Right cardiac atrium (tissue), 5 donors: ENCODE measurements around the gene TULP4. TPM values are rescaled to one million over a fixed set of nuclear protein-coding genes. Genes with fewer than 3 reads are reported as not detected.
"Not testable (repeated sequence)": the region's sequence is repeated elsewhere in the genome, so short reads cannot be mapped to it uniquely, and the experiment has no call there.

Experiments
- ATAC-seq, 2 donors: fragments of 200-7000 bp; cut with Tn5 transposase; one replicate each; pipeline versions ENCODE4 v1.8.0 to v1.9.1; 2020; ENCODE audit warnings: moderate library complexity in 2 of 2, mild to moderate bottlenecking in 1 of 2
- DNase-seq, 3 donors: peaks; one replicate each; pipeline ENCODE4 v3.0.0-alpha.2; 2020
- H3K27ac ChIP-seq: one replicate; pipeline ENCODE4 v1.5.1; 2013; ENCODE audit warnings: mild to moderate bottlenecking, low read length, control low read depth, moderate library complexity
- H3K27me3 ChIP-seq: one replicate; pipeline ENCODE4 v1.6.1; 2013; ENCODE audit not compliant: control insufficient read depth, insufficient read depth
- H3K4me1 ChIP-seq: one replicate; pipeline ENCODE4 v1.6.1; 2013; ENCODE audit warnings: low read length; ENCODE audit not compliant: control insufficient read depth, insufficient read depth
- H3K4me3 ChIP-seq: one replicate; pipeline ENCODE4 v1.5.1; 2013; ENCODE audit warnings: low read length, control low read depth
- H3K9me3 ChIP-seq: one replicate; pipeline ENCODE4 v1.6.1; 2013; ENCODE audit warnings: low read length; ENCODE audit not compliant: control insufficient read depth
- WGBS: extraction: QIAGEN DNeasy Blood & Tissue Kit; methylation state at CpG from one replicate; pipeline ENCODE4 v1.1.7; 2013; 5-methylcytosine and 5-hydroxymethylcytosine counted together
- intact Hi-C, 4 donors: fragments of 100-400 bp; cut with DNase I; formaldehyde crosslinking; loops; one replicate each; pipeline versions ENCODE4 v1.11.0 to v1.14.0; 2022 to 2023
- polyA plus RNA-seq: library from polyadenylated mRNA; stranded (reverse); fragments of 200-250 nt; gene quantifications from one replicate; pipeline ENCODE4 v1.2.3, GENCODE V29; 2013
- total RNA-seq, 4 donors: library from RNA; stranded (reverse); fragmentation: NEBNext Ultra II Directional; extraction: Animal tissue kit (Norgen Biotek cat#: 25700); gene quantifications; one replicate each; pipeline ENCODE4 v1.2.1, GENCODE V29; 2021
- donor health status: healthy with polysubstance abuse.
- donor health status: DM: no; HTN: yes; CAD: no.
- donor health status: DM: no; HTN: no; CAD: no.
- donor health status: DM: no; HTN: yes; CAD: no; lungs with severe emphysema.
- donor health status: DM: yes; HTN: yes; CAD: no.

TULP4 gene
- total and polyA plus RNA-seq, 5 donors = 14.7 to 228 (median 171) TPM

GRCh38 chr6:158382491-158382890 is 70.2 kb downstream of the TULP4 start:
- H3K27me3 ChIP-seq = no peaks in the 10 kb centered on the region
- H3K4me3 ChIP-seq = no peak overlapping the region
- H3K9me3 ChIP-seq = no peaks in the 10 kb centered on the region
- intact Hi-C loops = no loop called here
- ATAC-seq (no peak), DNase-seq (no peak)
- 98% methylated on average over 1 of the region's 1 CpG for WGBS
- peaks cover 3% of the 10 kb centered on the region for H3K4me1 ChIP-seq
- no peak overlapping the region for H3K27ac ChIP-seq

- WGBS = 98% methylated on average over 1 of the region's 1 CpG
- Histone ChIP-seq H3K4me3 (no peak overlapping the region), H3K9me3 (no peaks in the 10 kb centered on the region), H3K27me3 (no peaks in the 10 kb centered on the region), H3K4me1 (peaks cover 3% of the 10 kb centered on the region), H3K27ac (no peak overlapping the region)
- DNase-seq = no peak
- no peak for ATAC-seq
- intact Hi-C loops = no loop called here
Measured at GRCh38 chr6:158383057-158383456, 70.8 kb downstream of the TULP4 start.

DNA sequence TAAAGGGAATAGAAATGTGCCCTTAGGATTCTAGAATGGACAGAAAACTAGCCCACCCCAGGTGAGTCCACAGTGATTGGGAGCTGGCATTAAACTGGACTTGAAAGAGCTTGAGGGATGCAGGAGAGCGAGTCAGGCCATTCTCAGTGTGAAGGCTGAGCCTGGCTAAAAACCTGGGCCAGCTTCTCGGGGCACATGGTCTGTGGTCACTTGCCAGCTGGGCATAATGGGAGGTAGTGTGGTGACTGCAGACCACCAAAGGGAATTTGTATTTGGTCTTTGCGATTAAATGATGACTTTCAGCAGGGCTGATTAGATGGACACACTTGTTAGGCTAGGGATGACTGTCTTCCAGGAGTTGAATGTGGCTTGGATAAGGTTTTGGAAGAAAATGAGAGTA is 71.3 kb downstream of the TULP4 start:
- DNase-seq = no peak
- H3K27me3 ChIP-seq = no peaks in the 10 kb centered on the region
- ATAC-seq = no peak
- no peak overlapping the region for H3K27ac ChIP-seq
- intact Hi-C loops = no loop called here
- no peak overlapping the region for H3K4me3 ChIP-seq
- peaks cover 3% of the 10 kb centered on the region for H3K4me1 ChIP-seq
- H3K9me3 ChIP-seq = no peaks in the 10 kb centered on the region
- 95% methylated on average over 3 of the region's 3 CpGs for WGBS

- Histone ChIP-seq H3K27ac (no peak overlapping the region), H3K4me3 (no peak overlapping the region), H3K27me3 (no peaks in the 10 kb centered on the region), H3K9me3 (no peaks in the 10 kb centered on the region), H3K4me1 (peaks cover 3% of the 10 kb centered on the region)
- intact Hi-C loops = no loop called here
- DNase-seq = no peak
- no peak for ATAC-seq
- WGBS = 95% methylated on average over 7 of the region's 7 CpGs
Measured at GRCh38 chr6:158384671-158385110, 72.4 kb downstream of the TULP4 start.

- Histone ChIP-seq H3K4me1 (peaks cover 3% of the 10 kb centered on the region), H3K9me3 (no peaks in the 10 kb centered on the region), H3K27me3 (no peaks in the 10 kb centered on the region), H3K4me3 (no peak overlapping the region), H3K27ac (no peak overlapping the region)
- whole genome bisulfite sequencing = 85% methylated on average over 3 of the region's 3 CpGs
- DNase-seq (no peak), ATAC-seq (no peak)
- intact Hi-C loops = no loop called here
Measured at GRCh38 chr6:158387036-158387435, 74.8 kb downstream of the TULP4 start.

- H3K4me1 ChIP-seq = peaks cover 3% of the 10 kb centered on the region
- ATAC-seq = no peak
- no peak overlapping the region for H3K4me3 ChIP-seq
- H3K27me3 ChIP-seq = no peaks in the 10 kb centered on the region
- DNase-seq = no peak
- 95% methylated on average over 1 of the region's 1 CpG for WGBS
- H3K27ac ChIP-seq = no peak overlapping the region
- intact Hi-C loops = no loop called here
- H3K9me3 ChIP-seq = no peaks in the 10 kb centered on the region
Measured at GRCh38 chr6:158387578-158387977, 75.3 kb downstream of the TULP4 start.

- H3K4me3 ChIP-seq = no peak overlapping the region
- no peaks in the 10 kb centered on the region for H3K27me3 ChIP-seq
- 42% methylated on average over 2 of the region's 2 CpGs for WGBS
- no peaks in the 10 kb centered on the region for H3K4me1 ChIP-seq
- H3K27ac ChIP-seq = no peak overlapping the region
- no peaks in the 10 kb centered on the region for H3K9me3 ChIP-seq
- intact Hi-C loops = no loop called here
- ATAC-seq (no peak), DNase-seq (no peak)
Measured at GRCh38 chr6:158388727-158389126, 76.5 kb downstream of the TULP4 start.

DNA sequence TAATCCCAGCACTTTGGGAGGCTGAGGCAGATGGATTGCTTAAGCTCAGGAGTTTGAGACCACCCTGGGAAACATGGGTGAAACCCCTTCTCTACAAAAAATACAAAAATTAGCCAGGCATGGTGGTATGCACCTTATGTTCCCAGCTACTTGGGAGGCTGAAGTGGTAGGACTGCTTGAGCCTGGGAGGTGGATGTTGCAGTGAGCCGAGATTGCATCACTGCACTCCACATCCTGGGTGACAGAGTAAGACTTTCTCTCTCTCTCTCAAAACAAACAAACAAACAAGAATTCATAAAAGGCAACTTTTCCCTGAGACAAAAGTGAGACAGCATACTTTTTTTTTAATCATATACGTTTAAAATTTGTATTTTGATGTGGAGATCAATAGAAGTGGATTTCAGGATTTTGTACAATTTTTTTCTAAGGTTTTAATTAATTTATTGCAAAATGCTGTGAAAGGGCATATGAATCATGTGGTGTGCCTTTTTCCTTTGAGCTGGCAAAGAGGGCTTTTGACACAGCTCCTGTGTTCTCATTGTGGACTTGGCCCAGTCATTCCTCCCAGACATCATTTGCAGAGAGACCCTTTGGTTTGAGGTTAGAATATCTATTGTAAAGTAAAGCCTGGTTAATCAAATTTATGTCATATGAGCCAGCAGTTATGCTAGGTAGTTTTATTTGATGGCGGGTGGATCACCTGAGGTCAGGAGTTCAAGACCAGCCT is 77.1 kb downstream of the TULP4 start:
- no peaks in the 10 kb centered on the region for H3K9me3 ChIP-seq
- H3K27me3 ChIP-seq = no peaks in the 10 kb centered on the region
- no peaks in the 10 kb centered on the region for H3K4me1 ChIP-seq
- DNase-seq (no peak), ATAC-seq (no peak)
- H3K27ac ChIP-seq = no peak overlapping the region
- H3K4me3 ChIP-seq = no peak overlapping the region
- 98% methylated on average over 3 of the region's 3 CpGs for WGBS
- intact Hi-C loops = no loop called here

GRCh38 chr6:158391276-158391675 is 79.0 kb downstream of the TULP4 start:
- ATAC-seq = no peak
- no peaks in the 10 kb centered on the region for H3K4me1 ChIP-seq
- intact Hi-C loops = no loop called here
- WGBS = 94% methylated on average over 3 of the region's 3 CpGs
- H3K27me3 ChIP-seq = no peaks in the 10 kb centered on the region
- no peaks in the 10 kb centered on the region for H3K9me3 ChIP-seq
- no peak for DNase-seq
- H3K27ac ChIP-seq = no peak overlapping the region
- no peak overlapping the region for H3K4me3 ChIP-seq

DNA sequence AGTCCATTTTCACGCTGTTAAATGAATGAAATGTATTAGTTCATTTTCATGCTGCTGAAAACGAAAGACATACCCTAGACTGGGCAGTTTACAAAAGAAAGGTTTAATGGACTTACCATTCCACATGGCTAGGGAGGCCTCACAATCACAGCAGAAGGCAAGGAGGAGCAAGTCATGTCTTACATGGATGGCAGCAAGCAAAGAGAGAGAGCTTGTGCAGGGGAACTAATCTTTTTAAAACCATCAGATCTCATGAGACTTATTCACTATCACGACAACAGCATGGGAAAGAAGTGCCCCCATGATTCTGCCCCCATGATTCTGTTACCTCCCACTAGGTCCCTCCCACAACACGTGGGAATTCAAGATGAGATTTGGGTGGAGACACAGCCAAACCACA is 79.7 kb downstream of the TULP4 start:
- intact Hi-C loops, H3K9me3 ChIP-seq, H3K27ac ChIP-seq, H3K27me3 ChIP-seq, DNase-seq, H3K4me1 ChIP-seq, H3K4me3 ChIP-seq, ATAC-seq: not testable (repeated sequence)
- 96% methylated on average over 4 of the region's 4 CpGs for WGBS

DNA sequence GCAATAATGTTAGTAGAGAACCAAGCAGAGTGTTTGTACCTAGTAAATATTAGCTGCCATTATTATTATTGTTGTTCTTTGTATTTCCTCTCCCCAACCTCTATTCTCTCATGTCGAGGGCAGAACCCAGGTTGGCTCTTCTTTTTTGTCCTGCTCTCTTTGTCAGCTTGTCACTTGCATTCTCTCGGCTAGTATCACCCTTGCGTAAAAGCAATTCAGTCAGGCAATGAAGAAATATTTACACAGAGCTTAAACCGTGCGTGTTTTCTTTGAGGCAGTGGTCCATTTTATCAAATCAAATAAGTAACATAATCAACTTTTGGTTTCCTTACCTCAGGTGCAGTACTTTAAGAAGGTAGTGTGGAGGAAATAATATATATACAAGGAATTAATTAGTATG is 83.9 kb downstream of the TULP4 start:
- ATAC-seq (no peak), DNase-seq (no peak)
- Histone ChIP-seq H3K27ac (no peak overlapping the region), H3K9me3 (no peaks in the 10 kb centered on the region), H3K4me3 (no peak overlapping the region), H3K4me1 (peaks cover 5% of the 10 kb centered on the region), H3K27me3 (no peaks in the 10 kb centered on the region)
- 73% methylated on average over 5 of the region's 5 CpGs for WGBS
- intact Hi-C loops = no loop called here

DNA sequence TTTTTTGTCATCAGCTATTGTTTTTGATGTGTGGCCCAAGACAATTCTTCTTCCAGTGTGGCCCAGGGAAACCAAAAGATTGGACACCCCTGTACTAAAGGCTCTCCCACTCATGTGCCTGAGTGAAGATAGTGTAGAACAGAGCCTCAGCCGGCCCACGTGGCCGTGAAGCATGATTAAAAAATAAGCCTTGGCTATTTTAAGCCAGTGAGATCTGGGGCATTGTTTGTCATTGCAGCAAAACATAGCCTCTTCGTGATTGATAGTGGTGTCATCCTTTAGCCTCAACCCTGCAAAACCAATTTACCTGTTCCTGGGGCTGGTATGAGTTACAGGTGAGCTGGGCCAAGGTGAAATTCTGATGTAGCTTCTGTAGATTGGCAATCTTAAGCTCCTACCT is 85.3 kb downstream of the TULP4 start:
- Histone ChIP-seq H3K4me1 (peaks cover 5% of the 10 kb centered on the region), H3K9me3 (no peaks in the 10 kb centered on the region), H3K27me3 (no peaks in the 10 kb centered on the region), H3K27ac (no peak overlapping the region), H3K4me3 (no peak overlapping the region)
- WGBS = 87% methylated on average over 4 of the region's 4 CpGs
- intact Hi-C loops = no loop called here
- DNase-seq (no peak), ATAC-seq (no peak)
